Measurements from ENCODE around the gene PPP4C.
A peak's percentile ranks its signal among the peaks of the same experiment; 100 is the strongest.

PPP4C gene

GRCh38 chr16:30131869-30132475, 56.2 kb downstream of the PPP4C start:
- no peaks in the 10 kb centered on the region for H3K9me3 ChIP-seq (replicated peaks in 1 of 2; ENCODE audit: control insufficient read depth in 2 of 2, insufficient read depth in 1 of 2, low read depth in 1 of 2, low read length in 2 of 2)
- H3K18ac ChIP-seq (ENCODE audit: low read length) = no peak overlapping the region
- H2AK5ac ChIP-seq (ENCODE audit: low read depth, low read length) = no peak overlapping the region
- no peak overlapping the region for H4K91ac ChIP-seq (ENCODE audit: low read depth, low read length, poor library complexity)
- H2BK12ac ChIP-seq (ENCODE audit: low read length) = no peak overlapping the region
- no peaks in the 10 kb centered on the region for H3K79me1 ChIP-seq (ENCODE audit: low read depth, low read length)
- peaks cover 0 to 2% of the 10 kb centered on the region in 2 donors for H3K36me3 ChIP-seq (replicated peaks in 1 of 2; ENCODE audit: control insufficient read depth in 2 of 2, insufficient read depth in 2 of 2, low read length in 2 of 2)
- no peak overlapping the region for H2BK120ac ChIP-seq (ENCODE audit: low read depth, low read length)
- H2BK5ac ChIP-seq (ENCODE audit: low read length) = no peak overlapping the region
- peak overlapping the region; percentile 4 for H2BK15ac ChIP-seq (ENCODE audit: low read length)
- H3K27me3 ChIP-seq (ENCODE audit: control insufficient read depth in 3 of 3, insufficient read depth in 3 of 3, low read depth in 1 of 3, low read length in 3 of 3) = no peaks in the 10 kb centered on the region
- no CpG with 5 or more reads among the region's 4 CpGs for WGBS, 2 donors (ENCODE audit: extremely low coverage in 2 of 2, insufficient read length in 2 of 2, insufficient replicate concordance in 1 of 2)
- H3K4me3 ChIP-seq (ENCODE audit: low read length in 2 of 2) = no peak overlapping the region
- no peaks in the 10 kb centered on the region for H3K4me1 ChIP-seq (ENCODE audit: control insufficient read depth in 2 of 2, insufficient read depth in 1 of 2, low read depth in 1 of 2, low read length in 2 of 2)
- no peak overlapping the region for H3K14ac ChIP-seq (ENCODE audit: low read length)
- no peak overlapping the region for H3K4ac ChIP-seq (ENCODE audit: low read length)
- H3K27ac ChIP-seq (replicated peaks; ENCODE audit: low read length) = no peak overlapping the region
- no peak overlapping the region for H2AFZ ChIP-seq (ENCODE audit: low read length)
- no peak for DNase-seq (ENCODE audit: low spot score)
- H3K4me2 ChIP-seq (ENCODE audit: insufficient read depth, low read length, poor library complexity, severe bottlenecking) = no peak overlapping the region
- H4K8ac ChIP-seq (ENCODE audit: low read depth, low read length) = no peak overlapping the region
- no peak overlapping the region for H3K23ac ChIP-seq (ENCODE audit: low read depth, low read length, poor library complexity)
- no peak overlapping the region for H3K9ac ChIP-seq (ENCODE audit: low read depth, low read length, poor library complexity)

GRCh38 chr16:30132591-30132990, 56.8 kb downstream of the PPP4C start:
- H3K27me3 ChIP-seq (ENCODE audit: control insufficient read depth in 3 of 3, insufficient read depth in 3 of 3, low read depth in 1 of 3, low read length in 3 of 3) = no peaks in the 10 kb centered on the region
- no peak overlapping the region for H3K4me3 ChIP-seq (ENCODE audit: low read length in 2 of 2)
- no peak overlapping the region for H4K8ac ChIP-seq (ENCODE audit: low read depth, low read length)
- no peak overlapping the region for H2BK120ac ChIP-seq (ENCODE audit: low read depth, low read length)
- H3K27ac ChIP-seq (replicated peaks; ENCODE audit: low read length) = no peak overlapping the region
- H3K14ac ChIP-seq (ENCODE audit: low read length) = no peak overlapping the region
- no peak overlapping the region for H2AFZ ChIP-seq (ENCODE audit: low read length)
- H2AK5ac ChIP-seq (ENCODE audit: low read depth, low read length) = no peak overlapping the region
- peaks cover 0 to under 1% of the 10 kb centered on the region in 2 donors for H3K4me1 ChIP-seq (ENCODE audit: control insufficient read depth in 2 of 2, insufficient read depth in 1 of 2, low read depth in 1 of 2, low read length in 2 of 2)
- H3K18ac ChIP-seq (ENCODE audit: low read length) = no peak overlapping the region
- no peak overlapping the region for H3K4me2 ChIP-seq (ENCODE audit: insufficient read depth, low read length, poor library complexity, severe bottlenecking)
- no CpG with 5 or more reads among the region's 3 CpGs for WGBS, 2 donors (ENCODE audit: extremely low coverage in 2 of 2, insufficient read length in 2 of 2, insufficient replicate concordance in 1 of 2)
- no peak overlapping the region for H2BK5ac ChIP-seq (ENCODE audit: low read length)
- no peak overlapping the region for H2BK12ac ChIP-seq (ENCODE audit: low read length)
- no peak overlapping the region for H4K91ac ChIP-seq (ENCODE audit: low read depth, low read length, poor library complexity)
- H3K9me3 ChIP-seq (replicated peaks in 1 of 2; ENCODE audit: control insufficient read depth in 2 of 2, insufficient read depth in 1 of 2, low read depth in 1 of 2, low read length in 2 of 2) = no peaks in the 10 kb centered on the region
- no peak overlapping the region for H3K9ac ChIP-seq (ENCODE audit: low read depth, low read length, poor library complexity)
- no peak overlapping the region for H3K4ac ChIP-seq (ENCODE audit: low read length)
- DNase-seq (ENCODE audit: low spot score) = no peak
- peaks cover 0 to 2% of the 10 kb centered on the region in 2 donors for H3K36me3 ChIP-seq (replicated peaks in 1 of 2; ENCODE audit: control insufficient read depth in 2 of 2, insufficient read depth in 2 of 2, low read length in 2 of 2)
- H3K23ac ChIP-seq (ENCODE audit: low read depth, low read length, poor library complexity) = no peak overlapping the region
- no peaks in the 10 kb centered on the region for H3K79me1 ChIP-seq (ENCODE audit: low read depth, low read length)
- H2BK15ac ChIP-seq (ENCODE audit: low read length) = no peak overlapping the region

Measured in neuronal stem cell (in vitro differentiated cells).